Vagina (tissue), 2 donors: ENCODE results near the gene PTPN1. TPM values are rescaled to one million over a fixed set of nuclear protein-coding genes. Genes with fewer than 3 reads are reported as not detected.

Source experiments
- DNase-seq, 2 donors: peaks; one replicate each; pipeline ENCODE4 v3.0.0-alpha.2; 2017; ENCODE audit errors: extremely low spot score in 2 of 2
- H3K27ac ChIP-seq: fragments of 200-600 bp; sonication (generic); one replicate; pipeline ENCODE4 v1.5.1; 2019
- H3K27me3 ChIP-seq: fragments of 200-600 bp; sonication (generic); one replicate; pipeline ENCODE4 v1.5.1; 2019
- H3K36me3 ChIP-seq, 2 donors: fragments of 200-600 bp; sonication (generic); one replicate each; pipeline ENCODE4 v1.5.1; 2017 to 2019
- H3K4me1 ChIP-seq: fragments of 200-600 bp; sonication (generic); one replicate; pipeline ENCODE4 v1.5.1; 2019
- H3K4me3 ChIP-seq, 2 donors: fragments of 200-600 bp; sonication (generic); 1 replicate in 1 of 2; 2 replicates in 1 of 2; pipeline ENCODE4 v1.5.1; 2016 to 2019
- H3K9me3 ChIP-seq: fragments of 200-600 bp; sonication (generic); one replicate; pipeline ENCODE4 v1.5.1; 2019
- POLR2A ChIP-seq, 2 donors: fragments of 450-650 bp; IDR thresholded peaks; one replicate each; pipeline ENCODE4 v1.6.1; 2017; ENCODE audit warnings: antibody characterized with exemption in 2 of 2, mild to moderate bottlenecking in 2 of 2, moderate library complexity in 2 of 2
- POLR2AphosphoS5 ChIP-seq, 2 donors: sonication (generic); formaldehyde crosslinking; IDR thresholded peaks; one replicate each; pipeline ENCODE4 v1.9.0; 2017; ENCODE audit warnings: antibody characterized with exemption in 2 of 2, mild to moderate bottlenecking in 2 of 2, low read depth in 1 of 2; ENCODE audit not compliant: insufficient read depth in 1 of 2
- intact Hi-C: fragments of 100-400 bp; cut with DNase I; formaldehyde crosslinking; loops from one replicate; pipeline ENCODE4 v1.15.1; 2023
- total RNA-seq: library from RNA; depleted of rRNA; stranded (reverse); fragments of >200 nt; gene quantifications from one replicate; pipeline ENCODE4 v1.2.3, GENCODE V29; 2016
- TF ChIP-seq, protein P1 (sequence below), 3 experiments: fragments of 450-650 bp in 2 of 3; fragments of 200-600 bp in 1 of 3; sonication (generic) in 1 of 3; IDR thresholded peaks; one replicate each; pipeline ENCODE4 v1.5.1; 2017 to 2019; ENCODE audit warnings: antibody characterized with exemption in 3 of 3, mild to moderate bottlenecking in 2 of 3, moderate library complexity in 2 of 3

PTPN1 gene
- total RNA-seq, 1 donor from 2014 or later = 25.3 TPM

DNA sequence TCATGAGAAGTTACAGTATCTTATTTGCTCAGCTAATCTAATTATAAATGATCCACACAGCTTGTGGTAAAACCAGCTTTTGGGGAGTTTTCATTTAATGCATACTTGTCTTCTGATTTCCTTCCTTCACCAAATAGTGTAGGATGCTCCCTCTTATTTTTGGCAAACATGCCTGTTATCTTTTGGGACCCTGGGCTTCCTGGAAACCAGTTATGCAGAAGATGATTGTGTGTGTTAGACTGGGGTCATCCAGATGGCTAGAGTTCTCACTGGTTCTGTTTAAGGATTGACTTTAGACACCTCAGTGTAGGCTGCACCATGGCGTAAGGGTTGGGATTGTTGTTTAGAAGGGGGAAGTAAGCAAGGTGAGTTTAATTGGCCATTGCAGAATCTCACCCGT, 61.3 kb downstream of the PTPN1 start:
- no peak for DNase-seq
- peaks cover 27% of the 10 kb centered on the region for H3K4me1 ChIP-seq
- no peak overlapping the region for H3K4me3 ChIP-seq
- no peaks in the 10 kb centered on the region for H3K27me3 ChIP-seq
- H3K9me3 ChIP-seq = no peaks in the 10 kb centered on the region
- H3K36me3 ChIP-seq = peaks cover 0 to 23% of the 10 kb centered on the region in 2 donors
- no peak overlapping the region for H3K27ac ChIP-seq
- intact Hi-C loops = no loop called here
- TF ChIP-seq, protein P1, sequence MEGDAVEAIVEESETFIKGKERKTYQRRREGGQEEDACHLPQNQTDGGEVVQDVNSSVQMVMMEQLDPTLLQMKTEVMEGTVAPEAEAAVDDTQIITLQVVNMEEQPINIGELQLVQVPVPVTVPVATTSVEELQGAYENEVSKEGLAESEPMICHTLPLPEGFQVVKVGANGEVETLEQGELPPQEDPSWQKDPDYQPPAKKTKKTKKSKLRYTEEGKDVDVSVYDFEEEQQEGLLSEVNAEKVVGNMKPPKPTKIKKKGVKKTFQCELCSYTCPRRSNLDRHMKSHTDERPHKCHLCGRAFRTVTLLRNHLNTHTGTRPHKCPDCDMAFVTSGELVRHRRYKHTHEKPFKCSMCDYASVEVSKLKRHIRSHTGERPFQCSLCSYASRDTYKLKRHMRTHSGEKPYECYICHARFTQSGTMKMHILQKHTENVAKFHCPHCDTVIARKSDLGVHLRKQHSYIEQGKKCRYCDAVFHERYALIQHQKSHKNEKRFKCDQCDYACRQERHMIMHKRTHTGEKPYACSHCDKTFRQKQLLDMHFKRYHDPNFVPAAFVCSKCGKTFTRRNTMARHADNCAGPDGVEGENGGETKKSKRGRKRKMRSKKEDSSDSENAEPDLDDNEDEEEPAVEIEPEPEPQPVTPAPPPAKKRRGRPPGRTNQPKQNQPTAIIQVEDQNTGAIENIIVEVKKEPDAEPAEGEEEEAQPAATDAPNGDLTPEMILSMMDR (IDR thresholded peaks at IDR 0.05) = no peak
- TF ChIP-seq POLR2A (IDR thresholded peaks at IDR 0.05) = no peak
- no peak for TF ChIP-seq POLR2AphosphoS5 (IDR thresholded peaks at IDR 0.05; ENCODE audit: insufficient read depth in 1 of 2, low read depth in 1 of 2)

DNA sequence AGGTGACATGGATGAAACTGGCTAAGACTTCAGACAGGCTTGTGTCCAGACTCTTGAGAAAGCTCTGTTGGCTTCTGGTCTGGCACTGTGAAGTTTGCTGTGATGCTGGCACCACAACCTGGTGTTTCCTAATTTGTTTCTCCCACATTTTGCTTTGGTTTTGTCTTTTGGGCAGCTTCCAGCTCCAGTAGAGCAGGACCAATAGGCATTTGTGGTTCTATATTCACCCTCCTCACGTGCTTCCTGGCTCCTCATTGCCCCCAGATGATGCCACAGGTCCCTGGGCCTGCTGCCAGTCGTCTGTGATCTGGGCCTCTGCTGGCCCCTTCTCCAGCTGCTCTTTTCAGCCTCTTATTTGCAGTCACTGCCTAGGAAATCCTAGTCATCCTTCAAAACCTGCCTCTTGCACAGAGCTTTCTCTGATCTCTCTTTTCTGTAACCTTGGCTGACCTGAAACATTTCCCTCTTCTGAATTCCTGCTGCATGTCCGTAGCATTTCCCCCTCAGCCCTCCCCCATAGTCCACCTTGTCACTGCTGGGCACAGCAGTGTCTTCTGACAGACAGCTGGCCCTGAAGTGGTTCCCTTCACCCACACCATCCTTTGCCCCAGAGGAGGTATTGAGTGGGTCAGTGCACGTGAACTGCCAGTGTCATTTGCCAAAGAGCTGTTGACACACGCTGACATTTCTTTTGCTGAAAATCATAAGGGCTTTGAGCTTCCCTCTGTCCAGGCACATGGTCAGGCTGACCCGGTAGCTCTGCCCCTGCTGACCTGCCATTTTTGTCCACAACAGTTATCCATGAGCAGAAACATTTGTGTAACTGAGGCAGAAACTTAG, 63.0 kb downstream of the PTPN1 start:
- Histone ChIP-seq H3K9me3 (no peaks in the 10 kb centered on the region), H3K27ac (peak overlapping the region; percentile 44), H3K4me1 (peaks cover 27% of the 10 kb centered on the region), H3K4me3 (no peak overlapping the region), H3K27me3 (no peaks in the 10 kb centered on the region), H3K36me3 (peaks cover 0 to 33% of the 10 kb centered on the region in 2 donors)
- no peak for DNase-seq
- intact Hi-C loops = no loop called here
- TF ChIP-seq, protein P1 (IDR thresholded peaks at IDR 0.05) = no peak
- TF ChIP-seq POLR2A (IDR thresholded peaks at IDR 0.05) = no peak
- TF ChIP-seq POLR2AphosphoS5 (IDR thresholded peaks at IDR 0.05; ENCODE audit: insufficient read depth in 1 of 2, low read depth in 1 of 2) = peak in 1 of 2 donors; percentile 56

DNA sequence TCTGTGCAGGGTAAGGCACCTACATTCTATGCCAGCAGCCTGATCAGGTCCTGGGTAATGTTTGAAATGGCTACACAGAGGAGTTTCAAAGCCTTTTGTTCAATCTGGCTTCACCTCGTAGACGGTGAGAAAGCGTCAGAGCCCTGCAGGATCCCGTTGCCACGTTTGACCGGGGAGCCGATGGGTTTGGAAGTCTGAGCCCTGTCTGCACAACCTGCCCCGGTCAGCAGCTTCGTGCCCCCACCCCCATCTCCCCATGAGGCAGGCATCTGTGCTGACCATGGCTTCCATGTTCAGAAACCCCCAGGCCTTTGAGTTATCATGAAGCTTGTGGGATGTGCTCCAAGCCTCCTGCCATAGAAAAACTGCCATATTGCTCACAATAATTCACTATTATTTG, 63.9 kb downstream of the PTPN1 start:
- TF ChIP-seq POLR2AphosphoS5 (IDR thresholded peaks at IDR 0.05; ENCODE audit: insufficient read depth in 1 of 2, low read depth in 1 of 2) (no peak), POLR2A (IDR thresholded peaks at IDR 0.05) (no peak)
- TF ChIP-seq, protein P1 (IDR thresholded peaks at IDR 0.05) = no peak
- intact Hi-C loops = no loop called here
- H3K4me1 ChIP-seq = peaks cover 27% of the 10 kb centered on the region
- DNase-seq = no peak
- H3K9me3 ChIP-seq = no peaks in the 10 kb centered on the region
- H3K27ac ChIP-seq = peak overlapping the region; percentile 4
- no peak overlapping the region for H3K4me3 ChIP-seq
- H3K36me3 ChIP-seq = peaks cover 0 to 34% of the 10 kb centered on the region in 2 donors
- H3K27me3 ChIP-seq = no peaks in the 10 kb centered on the region

DNA sequence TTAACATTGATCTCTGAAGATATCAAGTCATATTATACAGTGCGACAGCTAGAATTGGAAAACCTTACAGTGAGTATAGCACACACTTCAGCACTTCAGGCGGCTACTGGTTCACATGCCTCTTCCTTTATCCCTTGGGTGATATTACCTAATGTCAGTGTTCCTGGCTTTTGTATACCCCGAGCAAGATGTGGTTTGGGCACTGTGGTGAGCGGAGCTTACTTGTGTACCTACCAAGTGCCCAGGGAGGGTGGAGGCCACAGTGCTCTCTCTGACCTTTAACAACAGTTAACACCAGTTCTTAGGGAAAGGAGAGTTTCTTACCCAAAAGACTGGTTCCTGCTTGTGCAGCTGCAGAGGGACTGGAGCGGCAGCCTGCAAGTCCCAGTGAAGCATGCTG, 64.4 kb downstream of the PTPN1 start:
- DNase-seq = no peak
- Histone ChIP-seq H3K9me3 (no peaks in the 10 kb centered on the region), H3K36me3 (peaks cover under 1 to 35% of the 10 kb centered on the region in 2 donors), H3K27me3 (no peaks in the 10 kb centered on the region), H3K4me3 (no peak overlapping the region), H3K4me1 (peaks cover 27% of the 10 kb centered on the region), H3K27ac (no peak overlapping the region)
- TF ChIP-seq, protein P1 (IDR thresholded peaks at IDR 0.05) = no peak
- TF ChIP-seq POLR2A (IDR thresholded peaks at IDR 0.05) = no peak
- TF ChIP-seq POLR2AphosphoS5 (IDR thresholded peaks at IDR 0.05; ENCODE audit: insufficient read depth in 1 of 2, low read depth in 1 of 2) = no peak
- intact Hi-C loops = no loop called here
